ENCODE results near the gene KIFAP3.

GRCh38 chr1:170027760-170028159 lies 46.7 kb downstream of the KIFAP3 start:
- TF ChIP-seq EP300 (IDR thresholded peaks at IDR 0.05) (no peak), POLR2AphosphoS5 (IDR thresholded peaks at IDR 0.05) (no peak)

Data from suprapubic skin (tissue), 4 donors.